NCI-H2107 treated with DMSO at 0.1 percent for 48 hours (cell line): ENCODE data around the gene MED1.

ENCODE experiments used
- DNase-seq: peaks from one replicate; lab custom pipeline; 2025; ENCODE audit not compliant: unreplicated experiment; lab: John Stamatoyannopoulos, UW

MED1 gene

DNA sequence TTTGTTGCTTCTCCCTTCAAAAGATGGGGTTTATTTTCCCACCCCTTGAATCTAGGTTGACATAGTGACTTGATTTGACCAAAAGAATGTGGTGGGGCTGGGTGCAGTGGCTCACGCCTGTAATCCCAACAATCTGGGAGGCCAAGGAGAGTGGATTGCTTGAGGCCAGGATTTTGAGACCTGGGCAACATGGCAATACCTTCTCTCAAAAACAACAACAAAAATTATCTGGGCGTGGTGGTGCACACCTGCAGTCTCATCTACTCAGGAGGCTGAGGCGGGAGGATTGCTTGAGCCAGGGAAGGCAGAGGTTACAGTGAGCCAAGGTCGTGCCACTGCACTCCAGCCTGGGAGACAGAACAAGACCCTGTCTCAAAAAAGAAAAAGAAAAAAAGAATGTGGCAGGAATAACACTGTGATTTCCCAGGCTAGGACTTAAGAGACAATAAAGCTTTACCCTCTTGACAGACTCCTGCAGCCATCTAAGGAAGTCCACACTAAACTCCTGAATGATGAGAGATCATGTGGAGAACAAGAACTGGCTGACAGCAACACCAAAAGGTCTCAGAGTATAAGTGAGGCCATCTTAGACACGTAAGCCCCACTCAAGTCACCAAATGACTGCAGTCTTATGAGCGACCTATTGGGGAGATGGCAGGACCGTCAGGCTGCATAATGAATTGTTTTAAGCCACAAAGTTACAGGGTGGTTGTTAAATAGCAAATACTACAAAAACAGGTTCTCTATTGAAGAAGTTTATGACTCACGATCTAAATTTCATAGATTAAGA lies 86.6 kb downstream of the MED1 start:
- DNase-seq, result no peak

DNA sequence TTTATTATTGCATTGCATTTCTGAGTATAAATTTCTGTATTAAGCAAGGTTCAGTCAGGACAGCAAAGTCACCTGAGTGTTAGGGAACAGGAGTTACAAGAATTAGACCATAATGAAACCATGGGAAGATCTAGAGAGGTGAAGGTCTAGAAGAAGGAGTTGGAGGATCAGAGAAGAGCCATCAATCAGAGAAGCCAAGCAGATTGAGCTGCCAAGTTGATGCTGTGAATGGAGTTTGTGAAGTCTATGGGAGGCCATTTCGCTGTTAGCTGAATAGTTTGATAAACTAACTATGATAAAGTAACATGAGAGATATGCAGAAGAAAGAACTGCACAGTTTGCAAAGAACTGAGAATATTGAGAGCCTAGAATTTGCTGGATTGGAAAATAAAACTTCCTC lies 90.0 kb downstream of the MED1 start:
- DNase-seq, result no peak

DNA sequence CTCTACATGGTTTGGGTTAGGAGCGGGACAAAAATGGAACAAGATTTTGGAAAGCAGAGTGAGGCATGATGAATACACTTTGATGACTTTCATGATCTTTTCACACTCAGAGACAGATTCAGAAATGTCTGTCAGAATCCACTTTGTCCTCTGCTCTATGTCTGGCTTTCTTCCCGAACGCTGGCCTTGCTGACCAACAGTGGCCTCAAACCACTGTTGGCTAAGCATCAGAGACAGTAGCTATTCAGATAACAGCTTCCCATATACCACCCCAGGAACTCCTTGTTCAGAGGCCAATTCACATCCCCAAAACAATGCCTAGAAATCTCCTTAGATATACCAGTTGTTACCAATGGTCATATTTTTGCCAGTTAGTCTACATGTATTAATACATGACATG lies 90.5 kb downstream of the MED1 start:
- DNase-seq, result no peak

DNA sequence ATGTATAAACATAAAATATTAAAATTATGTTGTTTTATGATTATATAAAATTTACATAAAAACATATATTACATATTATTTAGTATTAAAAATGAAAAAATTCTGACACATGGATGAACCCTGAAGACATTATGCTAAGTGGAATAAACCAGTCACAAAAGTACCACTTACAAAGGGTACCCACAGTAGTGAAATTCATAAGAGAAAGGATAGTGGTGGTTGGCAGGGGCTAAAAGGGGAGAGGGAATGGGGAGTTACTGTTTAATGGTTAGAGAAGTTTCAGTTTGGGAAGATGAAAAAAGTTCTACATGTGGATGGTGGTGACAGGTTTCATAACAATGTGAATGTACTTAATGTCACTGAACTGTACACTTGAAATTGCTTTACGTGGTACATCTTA lies 91.1 kb downstream of the MED1 start:
- DNase-seq, result no peak

DNA sequence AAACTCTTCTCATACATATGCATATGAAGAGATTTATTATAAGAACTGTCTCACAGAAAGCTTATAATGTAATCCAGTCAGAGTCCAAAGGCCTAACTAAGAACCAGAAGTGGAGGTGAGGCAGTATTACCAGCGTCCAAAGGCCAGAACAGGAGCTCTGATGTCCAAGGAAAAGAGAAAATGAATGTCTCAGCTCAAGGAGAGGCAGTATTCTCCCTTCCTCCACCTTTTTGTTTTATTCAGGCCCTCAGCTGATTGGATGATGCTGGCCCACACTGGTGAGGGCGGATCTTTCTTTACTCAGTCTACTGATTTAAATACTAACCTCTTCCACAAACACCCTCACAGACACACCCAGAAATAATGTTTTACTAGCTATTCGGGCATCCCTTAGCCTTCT lies 93.1 kb downstream of the MED1 start:
- DNase-seq, result no peak

DNA sequence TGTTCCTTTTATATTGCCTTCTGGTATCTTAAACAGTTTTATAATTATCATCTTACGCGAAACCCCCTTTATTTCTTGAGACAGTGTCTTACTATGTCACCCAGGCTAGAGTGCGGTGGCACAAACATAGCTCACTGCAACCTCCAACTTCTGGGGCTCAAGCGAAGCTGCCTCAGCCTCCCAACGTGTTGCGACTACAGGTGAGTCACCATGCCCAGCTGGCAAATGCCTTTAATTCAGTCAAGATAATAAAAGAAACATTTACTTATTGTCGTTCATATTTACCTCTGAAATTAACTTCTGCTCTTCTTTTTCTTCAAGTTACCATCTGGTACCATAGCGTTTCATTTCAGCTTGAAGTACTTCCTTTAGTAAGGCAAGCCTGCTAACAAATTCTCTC lies 93.6 kb downstream of the MED1 start:
- no peak for DNase-seq
